HepG2 (cell line): ENCODE results near the gene AXIN2. TPM values are rescaled to one million over a fixed set of nuclear protein-coding genes. Genes with fewer than 3 reads are reported as not detected.

Experiments
- ARID3A ChIP-seq: IDR thresholded peaks from 2 replicates; pipeline ENCODE4 v1.6.1; 2012; ENCODE audit warnings: low read depth, low read length, improper control_type of control experiment
- ATF7-NPFF ChIP-seq: sonication (generic); formaldehyde crosslinking; IDR thresholded peaks from 2 replicates; pipeline ENCODE4 v1.8.1; 2023; ENCODE audit warnings: mild to moderate bottlenecking, low read depth, missing genetic modification reagents, moderate library complexity
- BCL6 ChIP-seq: IDR thresholded peaks from 2 replicates; pipeline ENCODE4 v1.6.1; 2016; ENCODE audit warnings: missing genetic modification reagents, missing compliant biosample characterization
- GPN1 ChIP-seq: sonication (generic); formaldehyde crosslinking; IDR thresholded peaks from 2 replicates; pipeline ENCODE4 v1.5.1; 2020; ENCODE audit warnings: missing genetic modification reagents, borderline replicate concordance
- HMGXB4 ChIP-seq, 2 experiments: sonication (generic) in 1 of 2; formaldehyde crosslinking in 1 of 2; IDR thresholded peaks; 2 replicates each; pipeline versions ENCODE4 v1.4.0 to v1.6.1; 2018 to 2020; ENCODE audit warnings: missing genetic modification reagents in 2 of 2, borderline replicate concordance in 1 of 2, low read depth in 1 of 2, mild to moderate bottlenecking in 1 of 2, missing biosample characterization in 1 of 2
- HOXA9 ChIP-seq: sonication (generic); formaldehyde crosslinking; IDR thresholded peaks from 2 replicates; pipeline ENCODE4 v1.8.1; 2022; ENCODE audit warnings: missing genetic modification reagents, mild to moderate bottlenecking, moderate library complexity, borderline replicate concordance
- JDP2 ChIP-seq: sonication (generic); formaldehyde crosslinking; IDR thresholded peaks from 2 replicates; pipeline ENCODE4 v1.8.1; 2022; ENCODE audit warnings: missing genetic modification reagents, borderline replicate concordance
- MIER2 ChIP-seq: IDR thresholded peaks from 2 replicates; pipeline ENCODE4 v1.6.1; 2016; ENCODE audit warnings: missing biosample characterization, missing genetic modification reagents
- MYNN ChIP-seq: sonication (generic); formaldehyde crosslinking; IDR thresholded peaks from 2 replicates; pipeline ENCODE4 v1.4.0; 2020; ENCODE audit warnings: mild to moderate bottlenecking, low read depth, missing genetic modification reagents
- NCOA5 ChIP-seq: sonication (generic); formaldehyde crosslinking; IDR thresholded peaks from 2 replicates; pipeline ENCODE4 v1.4.0; 2020; ENCODE audit warnings: missing genetic modification reagents
- NCOR1 ChIP-seq: fragments of 200-600 bp; sonication (generic); IDR thresholded peaks from 2 replicates; pipeline ENCODE4 v1.7.0; 2017; ENCODE audit warnings: antibody characterized with exemption, low read length, borderline replicate concordance
- NONO ChIP-seq, 2 experiments: fragments of 450-650 bp in 1 of 2; sonication (generic) in 1 of 2; formaldehyde crosslinking in 1 of 2; IDR thresholded peaks in 1 of 2; conservative IDR thresholded peaks in 1 of 2; 2 replicates each; pipeline versions ENCODE4 v1.6.1 to v1.8.0; 2017 to 2022; ENCODE audit warnings: mild to moderate bottlenecking in 1 of 2, missing genetic modification reagents in 1 of 2, moderate library complexity in 1 of 2
- RBM22 ChIP-seq: fragments of 200-400 bp; formaldehyde crosslinking; optimal IDR thresholded peaks from 2 replicates; pipeline ENCODE3; 2017; ENCODE audit warnings: mild to moderate bottlenecking, low read length, moderate library complexity
- SMARCE1 ChIP-seq: fragments of 450-650 bp; IDR thresholded peaks from 2 replicates; pipeline ENCODE4 v1.6.1; 2017; ENCODE audit warnings: borderline replicate concordance
- THRA ChIP-seq: sonication (generic); formaldehyde crosslinking; IDR thresholded peaks from 2 replicates; pipeline ENCODE4 v1.4.0; 2020; ENCODE audit warnings: missing genetic modification reagents, borderline replicate concordance
- TOE1 ChIP-seq: sonication (generic); formaldehyde crosslinking; IDR thresholded peaks from 2 replicates; pipeline ENCODE4 v1.4.0; 2020; ENCODE audit warnings: mild to moderate bottlenecking, missing genetic modification reagents
- ZBTB38 ChIP-seq: sonication (generic); formaldehyde crosslinking; IDR thresholded peaks from 2 replicates; pipeline ENCODE4 v1.5.1; 2020; ENCODE audit warnings: mild to moderate bottlenecking, missing genetic modification reagents
- ZGPAT ChIP-seq: IDR thresholded peaks from 2 replicates; pipeline ENCODE4 v1.6.1; 2016; ENCODE audit warnings: mild to moderate bottlenecking
- ZNF383 ChIP-seq: sonication (generic); formaldehyde crosslinking; IDR thresholded peaks from 2 replicates; pipeline ENCODE4 v1.4.0; 2020; ENCODE audit warnings: missing genetic modification reagents, mild to moderate bottlenecking, borderline replicate concordance
- ZNF556 ChIP-seq: sonication (generic); formaldehyde crosslinking; IDR thresholded peaks from 2 replicates; pipeline ENCODE4 v1.4.0; 2020; ENCODE audit warnings: mild to moderate bottlenecking, missing genetic modification reagents, borderline replicate concordance
- polyA plus RNA-seq, 8 experiments: library from polyadenylated mRNA; depleted of rRNA in 3 of 8; stranded (reverse) in 7 of 8; unstranded in 1 of 8; fragments of >200 nt; fragmentation: Illumina TruSeq in 4 of 8; extraction: Trizol in 4 of 8; gene quantifications; 2 replicates each; pipeline versions ENCODE4 v1.2.1 to v1.2.3, GENCODE V29; 2011 to 2016; ENCODE audit warnings: low read depth in 4 of 8, missing spikeins in 1 of 8, mixed read lengths in 1 of 8; ENCODE audit not compliant: insufficient read depth in 1 of 8
- total RNA-seq, 5 experiments: library from RNA; depleted of rRNA; stranded (reverse); fragments of >200 nt; fragmentation: Illumina TruSeq; extraction: Trizol; gene quantifications; 2 replicates each; pipeline ENCODE4 v1.2.3, GENCODE V29; 2016; ENCODE audit warnings: low read depth in 1 of 5

The AXIN2 gene
- total and polyA plus RNA-seq, 2 of the 13 experiments (the other 11 are each of a cell fraction or from before 2014, with no cell fraction given), result 58.6 to 63.4 TPM

- TF ChIP-seq BCL6 (CRISPR knock-in tag), result peak; percentile 97
- TF ChIP-seq GPN1 (CRISPR knock-in tag), result no peak
- TF ChIP-seq MIER2 (CRISPR knock-in tag), result peak; percentile 56; the same call in 1 of the 2 replicates
- no peak for TF ChIP-seq HOXA9
- no peak for TF ChIP-seq THRA
- TF ChIP-seq ZBTB38, result no peak
- TF ChIP-seq SMARCE1, result no peak
- TF ChIP-seq ATF7-NPFF (CRISPR knock-in tag), result no peak
- no peak for TF ChIP-seq JDP2 (CRISPR knock-in tag)
- peak; percentile 44; the same call in 1 of the 2 replicates for TF ChIP-seq ZGPAT
- TF ChIP-seq NONO (IDR thresholded peaks at IDR 0.05), result no peak
- no peak for TF ChIP-seq NONO (CRISPR knock-in tag; conservative IDR thresholded peaks at IDR 0.05)
- no peak for TF ChIP-seq ZNF383
- TF ChIP-seq NCOA5 (CRISPR knock-in tag), result no peak
- TF ChIP-seq HMGXB4 (CRISPR knock-in tag; IDR thresholded peaks at IDR 0.05; ENCODE audit: borderline replicate concordance in 1 of 2, low read depth in 1 of 2), result no peak
- no peak for TF ChIP-seq TOE1
- TF ChIP-seq ZNF556 (CRISPR knock-in tag), result peak; percentile 12; the same call in 1 of the 2 replicates
- TF ChIP-seq NCOR1, result peak; percentile 67; the same call in 1 of the 2 replicates
- peak; percentile 60; the same call in 1 of the 2 replicates for TF ChIP-seq ARID3A
- TF ChIP-seq MYNN (CRISPR knock-in tag), result no peak
- TF ChIP-seq RBM22, result peak; percentile 36
These were observed 14.2 kb downstream of the AXIN2 start (continued) for GRCh38 chr17:65547253-65547670.
